ENCODE measurements around the gene ACOXL.

Gene ACOXL

DNA sequence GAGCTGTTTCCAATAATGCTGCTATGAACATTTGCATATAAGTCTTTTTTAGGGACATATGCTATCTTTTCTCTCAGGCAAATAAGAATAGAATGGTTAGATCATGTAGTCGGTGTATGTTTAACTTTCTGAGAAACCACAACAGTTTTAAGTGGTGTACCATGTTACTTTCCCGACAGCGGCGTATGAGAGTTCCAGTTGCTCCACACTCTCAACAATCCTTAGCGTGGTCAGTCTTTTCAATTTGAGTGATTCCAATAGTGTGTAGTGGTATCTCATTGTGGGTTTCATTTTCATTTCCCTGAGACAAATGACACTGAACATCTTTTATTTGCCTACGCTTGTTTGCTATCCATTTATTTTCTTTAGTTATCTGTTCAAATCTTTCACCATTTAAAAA, 149.5 kb downstream of the ACOXL start:
- no peak for DNase-seq (ENCODE audit: insufficient read length, low spot score)
- no peak for TF ChIP-seq TAF1 (IDR thresholded peaks at IDR 0.05; ENCODE audit: low read depth, low read length)
- TF ChIP-seq POLR2AphosphoS5 (IDR thresholded peaks at IDR 0.05; ENCODE audit: low read depth, low read length) = no peak
- TF ChIP-seq SPI1 (IDR thresholded peaks at IDR 0.05; ENCODE audit: low read depth, low read length) = no peak
- no peak for TF ChIP-seq POU2F2 (IDR thresholded peaks at IDR 0.05; ENCODE audit: low read depth, low read length)
- no peak for TF ChIP-seq PAX5 (IDR thresholded peaks at IDR 0.05; ENCODE audit: insufficient read depth, low read length, severe bottlenecking)
- TF ChIP-seq POLR2A (IDR thresholded peaks at IDR 0.05; ENCODE audit: low read depth, low read length) = no peak
- FAIRE-seq = no peak

DNA sequence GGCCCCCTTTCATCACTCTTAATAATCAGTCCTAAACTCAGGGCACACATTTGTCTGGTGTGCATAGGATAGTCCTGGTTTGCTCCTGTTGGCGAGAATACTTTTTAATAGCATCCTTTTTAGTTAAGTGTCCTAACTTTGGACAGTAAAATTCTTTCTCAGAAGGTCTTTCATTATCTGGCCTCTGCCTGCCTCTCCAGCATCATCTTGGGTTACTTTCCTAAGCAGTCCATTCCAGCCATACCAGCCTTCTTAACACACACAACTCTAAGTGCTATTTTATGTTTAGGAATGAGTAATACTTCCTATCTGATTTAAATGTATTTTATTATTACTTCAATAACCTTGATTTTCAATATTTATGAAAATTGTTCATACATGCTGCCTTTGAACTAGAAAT, 151.0 kb downstream of the ACOXL start:
- TF ChIP-seq SPI1 (IDR thresholded peaks at IDR 0.05; ENCODE audit: low read depth, low read length) (no peak), TAF1 (IDR thresholded peaks at IDR 0.05; ENCODE audit: low read depth, low read length) (no peak)
- FAIRE-seq = no peak
- no peak for DNase-seq (ENCODE audit: insufficient read length, low spot score)

DNA sequence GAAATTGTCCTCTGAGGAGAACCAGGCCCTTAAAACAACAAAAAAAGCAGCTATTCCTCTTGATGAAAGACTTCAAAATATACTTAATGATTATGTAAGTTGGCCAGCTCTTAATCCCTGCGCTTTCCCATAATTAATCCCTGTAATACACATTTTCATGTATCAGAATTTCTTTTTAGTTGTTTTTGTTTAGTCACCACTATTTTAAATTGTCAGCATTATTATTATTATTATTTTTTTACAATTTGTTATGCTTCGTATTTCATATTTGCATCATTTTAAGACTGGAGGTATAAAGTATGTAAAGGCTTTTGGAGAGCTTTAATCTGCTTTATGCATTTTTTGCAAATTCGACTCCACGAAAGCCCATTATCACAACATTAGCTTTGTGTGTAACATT, 152.9 kb downstream of the ACOXL start:
- no peak for FAIRE-seq
- no peak for DNase-seq (ENCODE audit: insufficient read length, low spot score)
- no peak for TF ChIP-seq POLR2AphosphoS5 (IDR thresholded peaks at IDR 0.05; ENCODE audit: low read depth, low read length)
- no peak for TF ChIP-seq PAX5 (IDR thresholded peaks at IDR 0.05; ENCODE audit: insufficient read depth, low read length, severe bottlenecking)
- no peak for TF ChIP-seq POLR2A (IDR thresholded peaks at IDR 0.05; ENCODE audit: low read depth, low read length)
- no peak for TF ChIP-seq POU2F2 (IDR thresholded peaks at IDR 0.05; ENCODE audit: low read depth, low read length)
- no peak for TF ChIP-seq SPI1 (IDR thresholded peaks at IDR 0.05; ENCODE audit: low read depth, low read length)
- no peak for TF ChIP-seq TAF1 (IDR thresholded peaks at IDR 0.05; ENCODE audit: low read depth, low read length)

DNA sequence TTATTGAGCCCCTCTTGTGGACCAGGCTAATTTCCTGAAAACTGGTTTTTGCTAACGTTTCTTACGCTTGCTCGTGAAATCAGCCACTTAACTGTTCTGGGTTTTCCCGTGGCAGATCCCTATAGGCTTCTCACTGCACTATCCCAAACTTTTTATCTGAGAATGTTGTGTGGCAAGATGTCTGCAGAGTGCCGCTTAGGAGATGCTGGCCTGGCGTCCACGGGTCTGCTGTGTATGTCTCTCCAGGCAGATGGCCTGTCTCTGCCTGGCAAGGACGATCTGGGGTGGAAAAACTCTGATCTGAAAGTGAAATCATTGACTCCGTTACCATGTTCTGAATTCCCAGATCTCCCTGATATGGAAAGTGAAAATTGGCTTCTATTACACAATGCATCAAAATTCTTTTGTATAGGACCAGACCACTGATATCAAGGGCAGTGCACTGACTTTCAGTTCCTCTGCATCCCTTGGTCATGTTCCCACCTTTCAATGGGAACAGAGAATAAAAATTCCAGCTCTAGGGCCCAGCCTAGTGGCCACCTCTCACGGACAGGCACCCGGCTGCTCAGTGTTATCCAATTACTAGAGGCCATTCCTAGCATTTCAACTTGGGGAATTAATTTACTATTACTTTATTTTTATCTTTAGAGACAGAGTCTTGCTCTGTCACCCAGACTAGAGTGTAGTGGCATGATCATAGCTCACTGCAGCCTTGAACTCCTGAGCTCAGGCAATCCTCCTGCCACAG, 154.6 kb downstream of the ACOXL start:
- DNase-seq (ENCODE audit: insufficient read length, low spot score) (no peak), FAIRE-seq (no peak)
- TF ChIP-seq POU2F2 (IDR thresholded peaks at IDR 0.05; ENCODE audit: low read depth, low read length) = no peak
- TF ChIP-seq POLR2A (IDR thresholded peaks at IDR 0.05; ENCODE audit: low read depth, low read length) = no peak
- no peak for TF ChIP-seq PAX5 (IDR thresholded peaks at IDR 0.05; ENCODE audit: insufficient read depth, low read length, severe bottlenecking)

DNA sequence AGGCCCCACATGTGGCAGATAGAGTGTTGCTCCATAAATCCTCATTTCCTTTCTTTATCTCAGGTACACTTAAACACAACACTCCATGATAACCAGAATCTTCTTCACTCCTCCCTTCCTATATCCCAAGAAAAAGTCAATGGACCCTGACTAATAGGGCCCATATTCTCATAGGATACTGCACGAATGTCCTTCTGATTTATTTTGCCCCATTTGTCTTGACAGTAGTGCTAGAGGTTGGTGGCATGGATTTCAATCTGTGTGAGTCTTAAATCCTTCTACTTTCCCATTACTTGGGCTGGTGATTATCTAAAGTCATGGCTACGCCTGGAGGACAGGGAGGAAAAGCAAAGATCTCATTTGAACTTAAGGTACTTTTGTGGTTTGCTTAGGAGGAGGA, 156.0 kb downstream of the ACOXL start:
- no peak for TF ChIP-seq POLR2A (IDR thresholded peaks at IDR 0.05; ENCODE audit: low read depth, low read length)
- no peak for TF ChIP-seq SPI1 (IDR thresholded peaks at IDR 0.05; ENCODE audit: low read depth, low read length)
- TF ChIP-seq POLR2AphosphoS5 (IDR thresholded peaks at IDR 0.05; ENCODE audit: low read depth, low read length) = no peak
- no peak for TF ChIP-seq PAX5 (IDR thresholded peaks at IDR 0.05; ENCODE audit: insufficient read depth, low read length, severe bottlenecking)
- no peak for DNase-seq (ENCODE audit: insufficient read length, low spot score)
- no peak for FAIRE-seq

DNA sequence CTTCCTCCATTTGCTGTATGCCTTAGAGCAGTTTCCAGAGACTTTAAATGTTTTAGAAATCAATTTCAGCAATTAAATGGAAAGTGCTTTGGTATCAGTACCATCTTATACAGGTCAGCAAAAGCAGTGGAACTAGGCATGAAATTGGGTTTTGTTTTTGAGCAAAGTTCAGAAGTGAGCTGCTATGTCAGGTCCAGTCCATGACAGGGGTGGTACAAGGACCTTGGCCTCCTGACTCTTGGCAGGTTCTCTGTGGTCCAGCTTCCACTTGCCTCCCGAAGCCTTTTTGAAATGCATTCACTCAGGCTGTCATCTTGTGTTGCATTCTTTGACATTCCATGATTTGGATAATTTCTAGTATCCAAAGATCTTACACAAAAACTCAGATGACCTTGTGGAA, 159.3 kb downstream of the ACOXL start:
- FAIRE-seq = no peak
- TF ChIP-seq POLR2AphosphoS5 (IDR thresholded peaks at IDR 0.05; ENCODE audit: low read depth, low read length) = no peak
- no peak for TF ChIP-seq PAX5 (IDR thresholded peaks at IDR 0.05; ENCODE audit: insufficient read depth, low read length, severe bottlenecking)
- TF ChIP-seq SPI1 (IDR thresholded peaks at IDR 0.05; ENCODE audit: low read depth, low read length) = no peak
- TF ChIP-seq POU2F2 (IDR thresholded peaks at IDR 0.05; ENCODE audit: low read depth, low read length) = no peak
- TF ChIP-seq POLR2A (IDR thresholded peaks at IDR 0.05; ENCODE audit: low read depth, low read length) = no peak
- TF ChIP-seq TAF1 (IDR thresholded peaks at IDR 0.05; ENCODE audit: low read depth, low read length) = no peak
- no peak for DNase-seq (ENCODE audit: insufficient read length, low spot score)

DNA sequence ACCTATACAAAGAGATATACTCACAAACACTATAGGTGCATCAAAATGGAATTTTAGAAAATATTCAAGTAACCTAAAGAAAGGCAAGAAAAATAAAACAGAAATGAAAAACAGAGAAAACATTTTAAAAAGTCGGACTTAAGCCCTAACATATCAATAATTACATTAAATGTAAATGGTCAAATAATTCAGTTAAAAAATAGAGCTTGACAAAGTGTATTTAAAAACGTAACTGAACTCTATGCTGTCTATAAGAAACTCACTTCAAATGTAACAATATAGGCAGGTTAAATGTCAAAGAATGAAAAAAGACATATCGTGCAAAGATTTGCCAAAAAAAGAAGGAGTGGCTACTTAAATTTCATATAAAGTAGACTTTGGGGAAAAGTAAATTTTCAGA, 163.9 kb downstream of the ACOXL start:
- DNase-seq (ENCODE audit: insufficient read length, low spot score) (no peak), FAIRE-seq (no peak)
- TF ChIP-seq POLR2AphosphoS5 (IDR thresholded peaks at IDR 0.05; ENCODE audit: low read depth, low read length) (no peak), POLR2A (IDR thresholded peaks at IDR 0.05; ENCODE audit: low read depth, low read length) (no peak), TAF1 (IDR thresholded peaks at IDR 0.05; ENCODE audit: low read depth, low read length) (no peak), PAX5 (IDR thresholded peaks at IDR 0.05; ENCODE audit: insufficient read depth, low read length, severe bottlenecking) (no peak), SPI1 (IDR thresholded peaks at IDR 0.05; ENCODE audit: low read depth, low read length) (no peak), POU2F2 (IDR thresholded peaks at IDR 0.05; ENCODE audit: low read depth, low read length) (no peak)

DNA sequence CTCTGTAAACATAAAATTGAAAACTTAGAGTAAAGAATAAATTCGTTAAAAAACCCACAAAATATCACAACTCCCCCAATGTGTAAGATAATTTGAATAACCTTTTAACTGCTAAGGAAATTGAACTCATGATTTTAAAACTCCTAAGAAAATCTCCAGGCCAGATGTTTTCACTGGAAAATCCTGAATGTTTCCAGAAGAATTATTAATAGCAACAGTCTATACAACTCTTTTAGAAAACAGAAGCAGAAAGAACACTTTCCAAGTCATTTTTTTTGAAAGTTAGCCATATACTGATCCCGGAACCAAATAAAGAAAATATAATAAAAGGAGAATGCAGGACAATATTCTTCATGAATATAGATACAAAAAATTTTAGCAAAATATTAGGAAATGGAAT, 165.6 kb downstream of the ACOXL start:
- no peak for DNase-seq (ENCODE audit: insufficient read length, low spot score)
- no peak for FAIRE-seq

DNA sequence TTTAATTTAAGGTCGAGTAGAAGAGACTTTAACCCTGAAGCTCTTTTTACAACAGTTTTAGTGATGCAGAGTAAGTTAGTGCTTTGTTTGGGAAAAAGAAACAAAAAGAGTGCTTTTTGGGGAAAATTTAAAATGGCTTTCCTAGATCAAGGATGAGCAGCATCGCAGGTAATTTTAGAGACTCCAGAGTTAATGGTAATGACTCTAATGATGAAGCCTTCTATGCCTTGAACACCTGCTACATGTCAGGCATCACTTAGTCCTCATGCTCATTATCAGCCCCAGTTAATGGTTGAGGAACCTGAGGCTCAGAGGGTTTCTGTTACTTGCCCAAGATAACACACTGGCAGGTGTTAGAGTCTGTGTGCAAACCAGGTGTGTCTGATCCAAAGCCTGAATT, 167.8 kb downstream of the ACOXL start:
- no peak for DNase-seq (ENCODE audit: insufficient read length, low spot score)
- no peak for FAIRE-seq
- TF ChIP-seq TAF1 (IDR thresholded peaks at IDR 0.05; ENCODE audit: low read depth, low read length) = no peak
- TF ChIP-seq POLR2AphosphoS5 (IDR thresholded peaks at IDR 0.05; ENCODE audit: low read depth, low read length) = no peak
- no peak for TF ChIP-seq POU2F2 (IDR thresholded peaks at IDR 0.05; ENCODE audit: low read depth, low read length)
- TF ChIP-seq SPI1 (IDR thresholded peaks at IDR 0.05; ENCODE audit: low read depth, low read length) = no peak
- no peak for TF ChIP-seq PAX5 (IDR thresholded peaks at IDR 0.05; ENCODE audit: insufficient read depth, low read length, severe bottlenecking)
- TF ChIP-seq POLR2A (IDR thresholded peaks at IDR 0.05; ENCODE audit: low read depth, low read length) = no peak

More for the DNA sequence above, 165.6 kb downstream of the ACOXL start:
- TF ChIP-seq POU2F2 (IDR thresholded peaks at IDR 0.05; ENCODE audit: low read depth, low read length) (no peak), POLR2A (IDR thresholded peaks at IDR 0.05; ENCODE audit: low read depth, low read length) (no peak), TAF1 (IDR thresholded peaks at IDR 0.05; ENCODE audit: low read depth, low read length) (no peak), SPI1 (IDR thresholded peaks at IDR 0.05; ENCODE audit: low read depth, low read length) (no peak), PAX5 (IDR thresholded peaks at IDR 0.05; ENCODE audit: insufficient read depth, low read length, severe bottlenecking) (no peak), POLR2AphosphoS5 (IDR thresholded peaks at IDR 0.05; ENCODE audit: low read depth, low read length) (no peak)

DNA sequence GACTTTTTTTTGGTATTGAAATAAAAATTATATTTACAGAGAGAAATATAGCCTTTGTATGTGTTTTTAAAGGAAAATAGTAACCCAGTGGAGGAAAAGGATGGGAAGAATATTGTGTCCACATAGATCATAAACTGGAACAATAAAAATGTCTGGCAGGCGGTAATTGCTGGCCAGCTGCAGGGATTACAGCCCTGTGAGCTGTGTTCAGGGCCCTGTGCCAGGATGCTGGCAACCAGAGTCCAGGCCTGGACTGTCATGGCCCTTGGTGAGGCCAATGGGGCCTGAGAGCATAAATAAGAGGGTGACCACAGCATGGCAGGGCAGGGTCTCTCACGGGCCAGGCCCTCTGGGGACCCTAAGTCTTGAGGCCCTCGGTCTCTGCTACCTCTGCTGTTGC, 171.2 kb downstream of the ACOXL start:
- no peak for TF ChIP-seq TAF1 (IDR thresholded peaks at IDR 0.05; ENCODE audit: low read depth, low read length)
- TF ChIP-seq SPI1 (IDR thresholded peaks at IDR 0.05; ENCODE audit: low read depth, low read length) = no peak
- no peak for TF ChIP-seq POLR2AphosphoS5 (IDR thresholded peaks at IDR 0.05; ENCODE audit: low read depth, low read length)
- no peak for TF ChIP-seq POU2F2 (IDR thresholded peaks at IDR 0.05; ENCODE audit: low read depth, low read length)
- FAIRE-seq (no peak), DNase-seq (ENCODE audit: insufficient read length, low spot score) (no peak)
